NCI-H524 (cell line): Measurements from ENCODE around the gene CACNA1E.

ENCODE experiments used
- DNase-seq, 2 experiments: peaks; one replicate each; lab custom pipeline; 2025; lab: John Stamatoyannopoulos, UW

The CACNA1E gene

DNA sequence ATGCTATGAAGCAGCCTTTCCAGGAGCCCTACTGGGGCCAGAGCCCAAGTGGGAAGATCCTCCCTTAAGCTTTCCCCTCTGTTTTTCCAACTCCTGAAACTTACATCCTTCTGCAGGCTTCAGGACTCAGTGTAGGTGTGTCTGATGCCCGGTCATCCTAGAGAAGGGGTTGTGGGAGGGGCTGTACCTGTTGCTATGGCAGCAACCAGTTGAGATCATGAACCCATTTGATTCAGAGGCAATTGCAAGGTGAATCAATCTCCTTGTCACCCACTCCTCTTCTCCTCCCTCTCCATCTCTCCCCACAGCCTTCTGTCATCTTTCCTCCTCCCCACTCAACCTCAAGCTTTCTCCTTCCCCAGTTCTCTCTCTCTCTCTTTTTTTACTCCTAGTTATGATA is 151.8 kb downstream of the CACNA1E start:
- DNase-seq = no peak

GRCh38 chr1:181637998-181638397 is 154.7 kb downstream of the CACNA1E start:
- DNase-seq = peak in 1 of 2 experiments; percentile 12

DNA sequence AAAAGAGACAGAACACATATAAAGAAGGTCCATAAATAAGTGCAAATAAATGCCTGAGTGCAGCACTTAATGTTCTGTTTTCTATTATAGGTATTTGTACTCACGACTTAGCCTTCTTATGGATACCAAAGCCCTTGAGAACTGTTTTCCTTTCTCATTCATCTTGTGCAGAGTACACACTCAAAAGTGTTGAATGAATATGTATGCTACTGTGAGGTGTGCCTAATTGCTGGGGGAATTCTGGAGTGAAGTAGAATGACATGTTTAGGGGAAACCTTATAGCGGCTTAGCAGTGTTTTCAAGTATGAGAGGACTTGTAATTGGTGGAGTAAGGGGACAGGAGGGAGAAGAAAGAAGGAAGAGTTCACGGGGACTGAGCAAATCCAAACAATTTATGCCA is 157.6 kb downstream of the CACNA1E start:
- no peak for DNase-seq

DNA sequence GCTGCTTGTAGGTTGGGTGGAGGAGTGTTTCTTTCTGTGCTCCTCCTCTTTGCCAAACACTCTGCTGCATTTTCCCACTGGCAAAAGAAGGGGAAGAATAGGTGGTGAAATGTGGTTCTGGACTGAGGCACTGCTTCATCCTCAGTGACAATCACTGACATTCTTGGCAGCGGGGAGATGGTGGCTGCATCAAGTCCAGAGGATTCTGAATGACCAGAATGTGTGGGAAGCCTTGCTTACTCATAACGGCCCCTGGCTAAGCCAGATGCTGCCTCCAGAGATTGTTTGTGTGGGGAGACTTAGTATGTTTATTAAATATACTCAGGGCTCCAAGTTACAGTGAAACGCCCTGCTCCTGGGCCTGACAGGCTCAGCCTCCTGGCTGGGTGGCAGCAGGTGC is 160.3 kb downstream of the CACNA1E start:
- DNase-seq = no peak

DNA sequence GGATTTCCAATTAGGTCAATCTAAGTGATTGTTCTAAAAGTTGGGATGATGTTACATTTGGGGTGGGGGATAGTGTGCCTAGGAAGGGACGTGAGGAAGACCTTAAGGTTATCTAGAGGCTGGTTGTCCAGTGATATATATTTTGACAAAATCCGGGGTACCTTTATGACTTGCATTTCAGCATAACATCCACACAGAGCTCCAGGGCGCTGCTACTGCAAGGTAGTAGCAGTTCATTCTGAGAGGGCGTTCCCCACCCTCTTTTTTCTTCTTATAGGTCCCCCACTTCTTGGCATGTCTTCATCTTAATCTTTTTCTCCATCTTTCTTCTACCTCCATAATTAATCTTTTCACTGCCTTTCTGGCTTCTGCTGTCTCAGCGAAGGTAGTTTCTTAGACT is 161.9 kb downstream of the CACNA1E start:
- DNase-seq = no peak

- DNase-seq = no peak
Observed at GRCh38 chr1:181646710-181647109, 163.4 kb downstream of the CACNA1E start.

DNA sequence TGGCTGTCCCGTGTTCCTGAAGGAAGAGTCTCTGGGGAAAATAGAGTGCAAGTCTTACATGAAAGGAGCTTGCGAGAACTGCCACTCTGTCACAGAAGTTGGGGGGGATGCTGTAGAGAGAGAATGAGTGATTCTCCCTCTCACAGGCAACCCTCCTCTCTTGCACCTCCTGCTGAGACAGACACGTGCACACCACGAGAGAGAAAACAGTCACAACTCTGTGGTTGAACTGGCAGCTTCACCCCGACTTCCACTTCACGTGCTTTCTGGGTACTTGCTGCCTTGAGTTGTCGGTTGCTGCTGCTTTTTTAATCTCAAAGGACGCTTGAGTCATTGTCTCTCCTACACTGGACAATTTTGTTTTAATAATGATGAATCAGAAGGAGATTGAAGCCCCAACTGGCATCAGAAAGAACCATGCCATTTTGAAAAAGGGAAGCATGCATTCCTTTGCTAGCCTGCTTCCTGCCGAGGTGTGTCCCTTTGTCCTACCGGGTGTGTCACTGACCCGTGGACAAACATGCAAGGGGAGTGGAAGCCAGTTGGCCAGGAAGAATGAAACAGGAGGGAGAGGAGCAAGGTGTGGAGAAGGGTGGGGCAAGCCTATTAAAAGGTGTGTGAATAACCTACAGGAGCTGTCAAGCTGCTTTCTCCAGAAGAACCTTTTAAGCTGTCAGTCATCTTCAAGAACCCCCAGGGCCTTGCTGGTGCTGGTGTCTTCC is 164.2 kb downstream of the CACNA1E start:
- DNase-seq = no peak

- no peak for DNase-seq
Observed at GRCh38 chr1:181651276-181651675, 168.0 kb downstream of the CACNA1E start.

DNA sequence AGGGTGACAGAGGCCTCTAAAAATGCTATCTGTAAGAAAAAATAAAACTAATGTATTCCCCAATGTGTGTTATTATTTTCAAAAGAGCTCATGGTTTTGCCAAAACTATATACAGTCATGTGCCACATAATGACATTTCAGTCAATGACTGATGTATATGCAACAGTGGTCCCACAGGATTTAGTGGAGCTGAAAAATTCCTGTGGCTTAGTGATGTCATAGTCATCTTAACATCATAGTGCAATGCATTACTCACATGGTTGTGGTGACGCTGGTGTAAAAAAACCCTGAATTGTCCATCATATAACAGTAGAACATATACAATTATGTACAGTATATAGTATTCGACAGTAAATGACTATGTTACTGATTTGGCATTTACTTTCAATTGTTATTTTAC is 172.4 kb downstream of the CACNA1E start:
- DNase-seq = no peak

GRCh38 chr1:181656491-181656890 is 173.2 kb downstream of the CACNA1E start:
- DNase-seq = no peak

DNA sequence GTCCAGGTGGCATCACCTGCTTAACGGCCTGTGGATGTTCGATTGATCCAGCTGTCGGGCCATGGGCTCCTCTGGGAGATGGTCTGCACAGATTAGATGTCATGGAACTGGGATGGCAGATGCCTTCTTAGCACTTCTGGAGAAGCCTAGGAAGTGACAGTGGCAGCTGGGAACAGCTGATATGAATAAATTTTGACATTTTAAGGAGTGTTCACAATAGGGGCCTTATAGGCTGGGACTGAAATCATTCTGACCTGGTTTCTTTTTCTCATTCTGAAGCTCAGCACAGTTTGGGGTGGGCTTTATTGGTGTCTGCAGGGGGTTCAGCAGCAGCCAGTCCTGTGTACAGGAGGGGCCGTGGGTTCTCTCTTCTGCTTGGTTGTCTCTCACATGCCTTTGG is 175.3 kb downstream of the CACNA1E start:
- DNase-seq = peak; percentile 18 to 81

DNA sequence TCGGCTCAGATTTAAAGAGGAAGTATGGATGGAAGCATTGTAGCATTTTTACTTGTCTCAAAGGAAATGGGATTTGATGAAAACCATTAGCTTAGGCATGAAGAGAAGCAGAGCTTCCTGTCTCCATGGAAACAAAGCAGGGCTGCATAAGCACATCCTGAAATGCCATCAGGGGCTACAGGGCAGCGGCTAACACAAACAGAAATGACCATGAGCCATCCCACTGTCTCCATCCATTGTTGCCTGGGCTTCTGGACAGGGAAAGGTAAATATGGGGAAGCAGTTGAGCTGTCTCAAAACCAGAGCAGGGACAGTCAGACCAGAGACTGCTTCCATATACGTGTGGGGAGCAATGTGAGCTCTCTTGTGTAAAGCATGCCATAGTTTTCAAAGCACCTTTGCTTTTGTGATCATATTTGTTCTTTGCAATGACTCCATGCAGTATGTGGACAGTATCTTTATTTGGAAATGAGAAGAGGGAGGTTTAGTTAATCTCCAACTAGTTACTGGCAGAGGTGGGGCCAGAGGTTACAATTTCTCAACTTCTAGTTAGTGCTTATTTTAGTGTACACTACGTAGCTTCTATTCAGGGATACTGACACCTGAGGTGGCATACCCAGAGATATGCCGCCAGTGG is 176.1 kb downstream of the CACNA1E start:
- peak in 1 of 2 experiments; percentile 8 for DNase-seq

DNA sequence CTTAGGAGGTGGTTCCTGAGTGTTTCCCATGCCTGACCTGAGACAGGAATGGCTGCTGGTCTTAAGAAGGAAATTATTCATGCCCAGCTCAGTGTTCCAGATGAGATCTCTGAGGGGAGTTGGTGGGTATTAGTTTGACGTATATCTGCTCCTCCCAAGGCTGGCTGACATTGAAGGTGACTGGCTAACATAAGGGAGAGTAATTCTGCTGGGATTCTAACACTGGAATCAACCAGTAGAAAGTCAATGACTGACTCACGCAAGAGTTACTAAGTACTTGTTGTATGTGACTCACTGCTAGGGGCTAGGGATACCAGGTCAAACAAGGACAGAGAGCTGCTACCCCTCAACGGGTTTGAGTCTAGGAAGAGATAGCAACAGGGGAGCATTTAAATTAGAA is 177.3 kb downstream of the CACNA1E start:
- DNase-seq = no peak

DNA sequence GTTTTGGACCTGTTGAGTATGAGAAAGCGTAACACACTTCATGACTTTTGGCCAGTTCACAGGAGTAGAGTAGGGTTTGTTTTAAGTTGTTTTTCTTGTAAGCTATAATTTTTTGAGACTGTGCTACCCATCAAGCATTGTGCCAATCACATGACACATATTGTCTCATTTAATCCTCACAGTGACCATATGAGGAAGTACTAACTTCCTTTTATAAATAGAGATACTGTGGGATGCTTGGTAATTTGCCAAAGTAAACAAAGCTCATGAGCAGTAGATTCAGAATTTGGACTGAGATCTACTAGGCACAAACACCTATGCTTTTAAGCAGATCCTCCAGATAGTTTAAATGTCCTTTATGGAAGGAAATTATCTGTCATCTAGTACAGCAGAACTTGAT is 178.3 kb downstream of the CACNA1E start:
- no peak for DNase-seq

GRCh38 chr1:181662606-181663005 is 179.3 kb downstream of the CACNA1E start:
- DNase-seq = no peak

DNA sequence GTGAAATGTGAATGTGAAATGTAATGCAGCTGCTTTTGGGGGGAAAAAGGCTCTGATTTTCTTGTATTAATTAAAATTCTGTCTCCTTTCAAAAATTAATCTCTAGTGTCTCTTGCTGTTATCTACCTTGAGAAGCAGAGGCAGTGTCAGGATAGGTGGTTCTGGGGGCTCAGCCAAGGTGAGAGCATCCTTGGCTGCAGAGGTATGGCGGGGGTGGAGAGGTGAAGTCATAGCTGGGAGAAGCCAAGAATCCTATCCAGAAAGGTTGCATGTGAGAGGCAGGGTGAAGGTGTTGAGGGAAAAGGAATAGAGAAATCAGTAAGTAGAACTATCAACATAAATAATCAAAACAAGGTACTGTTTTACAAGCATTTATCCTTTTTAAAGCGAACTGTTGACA is 181.2 kb downstream of the CACNA1E start:
- DNase-seq = no peak

GRCh38 chr1:181669246-181669645 is 185.9 kb downstream of the CACNA1E start:
- no peak for DNase-seq

- DNase-seq = peak in 1 of 2 experiments; percentile 0
Observed at GRCh38 chr1:181674617-181675016, 191.3 kb downstream of the CACNA1E start.

DNA sequence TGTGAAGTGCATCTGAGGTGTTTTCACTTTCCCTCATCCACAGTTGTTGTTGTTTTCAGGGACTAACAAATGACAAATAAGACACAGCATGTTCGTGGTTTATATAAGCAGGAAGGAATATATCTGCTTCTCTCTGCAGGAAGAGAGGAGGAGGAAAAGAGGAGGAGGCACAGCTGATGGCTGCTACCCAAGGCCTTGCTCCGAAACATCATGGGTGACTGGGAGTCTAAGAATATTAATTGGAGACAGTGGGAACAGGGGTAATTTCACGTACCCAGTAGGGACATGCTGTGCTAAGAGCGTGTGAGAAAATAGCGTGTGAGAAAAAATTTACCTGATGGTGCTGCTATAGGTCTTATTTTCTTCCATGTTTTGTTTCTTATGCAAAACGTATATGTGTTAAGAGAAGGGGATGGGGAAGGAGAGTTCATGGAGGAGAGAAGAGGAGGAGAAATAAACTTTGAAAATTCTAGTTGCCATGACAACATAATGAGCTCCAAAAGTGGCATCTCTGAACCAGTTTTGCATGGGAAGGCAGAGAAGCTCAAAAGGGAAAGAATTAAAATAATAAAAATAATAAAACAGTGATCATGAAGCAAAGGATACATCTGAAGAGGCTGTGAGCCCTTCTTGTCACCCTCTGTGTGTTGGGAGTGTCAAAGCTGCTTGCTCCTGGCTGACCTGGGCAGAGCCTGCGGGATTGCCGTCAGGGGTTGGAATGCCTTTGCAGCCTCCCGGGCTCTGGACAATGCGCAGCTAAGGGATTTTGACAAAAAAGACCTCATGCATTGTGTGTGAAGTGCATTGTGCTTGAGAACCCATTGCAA is 192.0 kb downstream of the CACNA1E start:
- no peak for DNase-seq

GRCh38 chr1:181675918-181676190 is 192.5 kb downstream of the CACNA1E start:
- DNase-seq = no peak

- DNase-seq = peak; percentile 24 to 57
Observed at GRCh38 chr1:181676269-181676668, 193.0 kb downstream of the CACNA1E start.

GRCh38 chr1:181680332-181680731 is 197.0 kb downstream of the CACNA1E start:
- no peak for DNase-seq

DNA sequence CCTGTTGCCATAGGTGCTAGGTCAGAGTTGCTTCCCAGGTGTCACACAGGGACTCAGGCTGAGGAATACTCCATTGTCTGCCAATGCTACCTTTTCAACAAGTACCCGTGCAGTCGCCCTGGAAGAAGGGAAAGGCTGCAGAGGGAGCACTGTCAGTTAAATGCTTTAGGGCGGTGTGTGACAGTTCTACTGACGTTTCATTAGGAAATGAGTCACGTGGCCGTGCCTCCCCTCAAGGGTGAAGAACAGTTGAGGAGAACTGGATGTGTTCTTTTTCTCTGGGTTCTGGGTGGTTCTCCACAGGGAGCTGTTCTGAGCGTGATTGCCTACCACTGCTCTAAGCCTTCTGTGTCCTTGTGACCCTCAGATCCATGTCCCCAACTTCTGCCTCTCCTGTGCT is 197.6 kb downstream of the CACNA1E start:
- no peak for DNase-seq
